Activated naive CD8-positive, alpha-beta T cell treated with anti-CD3 and anti-CD28 coated beads for 36 hours (primary cell): ENCODE results near the gene DPM1. TPM values are rescaled to one million over a fixed set of nuclear protein-coding genes. Genes with fewer than 3 reads are reported as not detected.
A peak's percentile ranks its signal among the peaks of the same experiment; 100 is the strongest.

ENCODE experiments used
- DNase-seq: peaks from one replicate; pipeline ENCODE4 v3.0.0; 2021
- H3K27ac Mint-ChIP-seq: one replicate; pipeline ENCODE4 v1.8.0; 2022; ENCODE audit warnings: mild to moderate bottlenecking, moderate library complexity, mixed read lengths
- H3K27me3 Mint-ChIP-seq: one replicate; pipeline ENCODE4 v1.8.0; 2022; ENCODE audit warnings: mild to moderate bottlenecking, mixed read lengths
- H3K36me3 Mint-ChIP-seq: one replicate; pipeline ENCODE4 v1.8.0; 2021; ENCODE audit warnings: mild to moderate bottlenecking, mixed read lengths
- H3K4me1 Mint-ChIP-seq: one replicate; pipeline ENCODE4 v1.8.0; 2021; ENCODE audit warnings: mixed read lengths
- H3K4me3 Mint-ChIP-seq: one replicate; pipeline ENCODE4 v1.8.0; 2022; ENCODE audit warnings: mild to moderate bottlenecking, moderate library complexity, mixed read lengths
- H3K9me3 Mint-ChIP-seq: one replicate; pipeline ENCODE4 v1.8.0; 2022; ENCODE audit warnings: mixed read lengths
- total RNA-seq, 2 experiments: library from RNA; stranded (reverse); gene quantifications; one replicate each; pipeline ENCODE4 v1.2.3, GENCODE V29; 2021

Gene DPM1
- total RNA-seq, result 10 to 100 TPM; 84.6 to 88.1 TPM

DNA sequence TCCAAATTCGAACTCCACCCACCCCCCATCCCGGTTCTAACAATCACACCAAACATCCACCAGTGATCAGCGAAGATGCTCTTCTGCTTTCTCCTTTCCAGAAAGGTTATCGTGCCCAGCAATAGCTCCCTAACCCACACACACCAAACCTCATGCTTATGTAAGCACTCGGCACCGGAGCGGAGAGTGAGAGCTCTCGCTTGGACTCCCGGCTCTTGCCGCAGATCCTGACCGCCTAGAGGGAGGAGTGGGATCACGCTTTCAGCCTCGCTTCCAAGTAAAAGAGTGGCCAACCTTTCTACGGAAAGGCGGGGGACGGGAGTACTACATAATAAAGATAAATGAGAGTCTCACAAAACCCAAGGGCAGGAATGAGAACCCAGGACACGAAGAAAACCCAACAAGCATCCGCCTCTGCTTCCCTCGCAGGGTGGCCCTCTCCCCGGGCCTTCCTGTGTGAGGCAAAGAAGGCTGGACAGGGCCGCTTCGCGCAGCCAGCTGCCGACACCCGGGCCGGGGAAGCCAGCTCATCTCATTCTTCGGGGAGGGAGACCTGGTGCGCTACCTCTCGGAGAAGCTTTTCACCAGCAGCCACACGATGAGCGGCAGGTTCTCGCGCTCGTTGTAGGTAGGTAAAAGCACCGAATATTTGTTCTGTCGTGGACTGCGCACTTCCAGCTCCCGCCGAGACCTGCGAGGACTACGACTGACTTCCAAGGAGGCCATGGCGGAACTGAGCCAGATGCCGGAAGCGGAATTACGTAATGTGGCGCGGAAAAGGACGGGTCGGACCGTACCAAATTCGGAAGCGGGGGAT is at the start of gene DPM1:
Gene DPM1, minus strand, starts transcription at position 735 of the 817 bp plus-strand sequence. Its CDS starts 9 bp downstream, at position 726.
- no peaks in the 10 kb centered on the region for H3K9me3 Mint-ChIP-seq
- peak within 1 kb of the TSS; percentile 94 for H3K4me3 Mint-ChIP-seq
- peaks cover 51% of the 10 kb centered on the region for H3K4me1 Mint-ChIP-seq
- peaks cover 32% of the 10 kb centered on the region for H3K36me3 Mint-ChIP-seq
- peak; percentile 83 for DNase-seq
- peak within 1 kb of the TSS; percentile 98 for H3K27ac Mint-ChIP-seq
- no peaks in the 10 kb centered on the region for H3K27me3 Mint-ChIP-seq

DNA sequence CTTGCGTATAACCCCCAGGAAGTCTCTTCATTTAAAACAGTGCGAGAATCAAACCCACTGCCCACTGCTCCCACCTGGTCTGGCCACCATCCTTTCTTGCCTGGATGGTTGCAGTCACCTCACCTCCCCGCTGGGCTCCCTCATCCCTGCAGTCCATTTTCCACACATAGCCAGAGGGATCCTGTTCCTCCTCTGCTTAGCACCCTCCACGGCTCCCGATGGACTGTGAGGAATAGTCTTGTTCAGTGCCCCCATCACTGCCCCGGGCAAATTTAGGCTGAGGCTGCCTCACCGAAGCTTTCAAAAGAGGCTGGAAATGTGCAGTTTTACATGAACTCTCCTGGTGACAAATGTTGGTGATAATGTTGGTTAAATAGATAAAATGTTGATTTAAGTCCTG is 46.9 kb upstream of the DPM1 start:
- no peak overlapping the region for H3K27ac Mint-ChIP-seq
- H3K4me3 Mint-ChIP-seq, result no peak overlapping the region
- no peaks in the 10 kb centered on the region for H3K9me3 Mint-ChIP-seq
- no peak for DNase-seq
- peaks cover 21% of the 10 kb centered on the region for H3K27me3 Mint-ChIP-seq
- no peaks in the 10 kb centered on the region for H3K36me3 Mint-ChIP-seq
- H3K4me1 Mint-ChIP-seq, result no peaks in the 10 kb centered on the region

- no peak for DNase-seq
- H3K27ac Mint-ChIP-seq, result no peak overlapping the region
- no peaks in the 10 kb centered on the region for H3K4me1 Mint-ChIP-seq
- H3K27me3 Mint-ChIP-seq, result peaks cover 22% of the 10 kb centered on the region
- H3K36me3 Mint-ChIP-seq, result no peaks in the 10 kb centered on the region
- H3K9me3 Mint-ChIP-seq, result no peaks in the 10 kb centered on the region
- no peak overlapping the region for H3K4me3 Mint-ChIP-seq
Observed at GRCh38 chr20:51004781-51005180, 46.4 kb upstream of the DPM1 start.

GRCh38 chr20:51004305-51004727 is 46.0 kb upstream of the DPM1 start:
- Mint-ChIP-seq H3K4me3 (no peak overlapping the region), H3K9me3 (no peaks in the 10 kb centered on the region), H3K36me3 (no peaks in the 10 kb centered on the region)

GRCh38 chr20:51003753-51004152 is 45.4 kb upstream of the DPM1 start:
- H3K27ac Mint-ChIP-seq, result no peak overlapping the region
- H3K36me3 Mint-ChIP-seq, result no peaks in the 10 kb centered on the region
- H3K9me3 Mint-ChIP-seq, result no peaks in the 10 kb centered on the region
- DNase-seq, result no peak
- H3K4me1 Mint-ChIP-seq, result no peaks in the 10 kb centered on the region
- H3K4me3 Mint-ChIP-seq, result no peak overlapping the region
- H3K27me3 Mint-ChIP-seq, result peaks cover 17% of the 10 kb centered on the region

More at GRCh38 chr20:51004305-51004727, 46.0 kb upstream of the DPM1 start:
- no peak for DNase-seq
- Mint-ChIP-seq H3K27me3 (peaks cover 22% of the 10 kb centered on the region), H3K27ac (no peak overlapping the region), H3K4me1 (no peaks in the 10 kb centered on the region)

- no peak overlapping the region for H3K4me3 Mint-ChIP-seq
- peaks cover 18% of the 10 kb centered on the region for H3K27me3 Mint-ChIP-seq
- no peaks in the 10 kb centered on the region for H3K9me3 Mint-ChIP-seq
- DNase-seq, result no peak
- no peaks in the 10 kb centered on the region for H3K36me3 Mint-ChIP-seq
- no peaks in the 10 kb centered on the region for H3K4me1 Mint-ChIP-seq
- no peak overlapping the region for H3K27ac Mint-ChIP-seq
Observed at GRCh38 chr20:51002633-51003032, 44.3 kb upstream of the DPM1 start.

- no peak for DNase-seq
- H3K4me3 Mint-ChIP-seq, result no peak overlapping the region
- H3K36me3 Mint-ChIP-seq, result no peaks in the 10 kb centered on the region
- peaks cover 18% of the 10 kb centered on the region for H3K27me3 Mint-ChIP-seq
- no peaks in the 10 kb centered on the region for H3K4me1 Mint-ChIP-seq
- no peaks in the 10 kb centered on the region for H3K9me3 Mint-ChIP-seq
- H3K27ac Mint-ChIP-seq, result no peak overlapping the region
Observed at GRCh38 chr20:51001430-51002265, 43.3 kb upstream of the DPM1 start.

GRCh38 chr20:50999355-50999754 is 41.0 kb upstream of the DPM1 start:
- H3K9me3 Mint-ChIP-seq, result no peaks in the 10 kb centered on the region
- H3K27me3 Mint-ChIP-seq, result peaks cover 18% of the 10 kb centered on the region
- DNase-seq, result no peak
- H3K27ac Mint-ChIP-seq, result no peak overlapping the region
- H3K4me1 Mint-ChIP-seq, result no peaks in the 10 kb centered on the region
- no peaks in the 10 kb centered on the region for H3K36me3 Mint-ChIP-seq
- no peak overlapping the region for H3K4me3 Mint-ChIP-seq

DNA sequence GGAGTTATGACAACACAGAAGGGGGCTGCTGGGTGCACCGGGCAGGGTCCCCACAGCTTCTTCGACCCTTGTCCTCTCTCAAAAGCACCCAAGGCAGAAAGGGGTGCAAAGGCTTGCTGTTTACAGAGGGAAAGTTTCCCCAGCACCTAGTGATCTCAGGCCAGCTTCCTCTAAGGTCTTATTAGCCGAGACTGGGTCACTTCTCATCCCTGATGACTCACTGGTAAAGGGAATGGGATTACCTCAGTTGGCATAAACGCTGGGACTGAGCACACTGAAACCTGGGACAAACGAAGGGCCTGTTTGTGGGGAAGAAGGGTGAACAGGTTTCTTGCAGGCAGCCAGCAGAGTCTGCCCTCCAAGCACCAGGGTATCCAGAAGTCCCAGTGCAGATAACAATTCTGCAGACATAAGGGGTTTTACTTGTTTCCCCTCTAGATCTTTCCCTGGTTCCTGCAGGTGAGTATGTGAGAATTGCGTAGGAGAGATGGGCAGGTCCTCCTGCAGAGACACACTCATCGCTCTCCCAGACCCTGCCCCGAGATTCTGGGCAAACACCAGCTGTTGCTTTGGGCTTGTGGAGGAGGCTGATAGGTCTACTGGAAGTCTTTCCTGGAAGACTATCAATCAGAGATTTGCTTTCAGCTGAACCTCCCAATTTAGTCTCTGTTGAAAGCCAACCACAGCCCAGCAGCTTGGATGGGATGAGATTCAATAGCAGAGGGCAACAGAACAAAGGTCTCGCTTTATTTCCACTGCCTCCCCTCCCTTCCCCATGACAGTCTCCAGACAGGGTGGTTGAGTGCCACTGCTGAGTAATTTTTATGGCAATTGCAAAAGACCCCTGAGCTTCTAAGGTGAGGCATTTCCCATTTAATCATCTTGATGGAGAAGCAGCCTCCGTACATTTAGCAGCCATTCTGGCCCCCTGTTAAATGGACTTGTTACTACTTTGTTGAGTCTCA is 38.9 kb upstream of the DPM1 start:
- Mint-ChIP-seq H3K36me3 (no peaks in the 10 kb centered on the region), H3K27me3 (peaks cover 15% of the 10 kb centered on the region), H3K27ac (no peak overlapping the region), H3K4me1 (no peaks in the 10 kb centered on the region), H3K4me3 (no peak overlapping the region), H3K9me3 (no peaks in the 10 kb centered on the region)
- DNase-seq, result no peak

GRCh38 chr20:50995506-50995905 is 37.2 kb upstream of the DPM1 start:
- H3K27ac Mint-ChIP-seq, result no peak overlapping the region
- peaks cover 14% of the 10 kb centered on the region for H3K27me3 Mint-ChIP-seq
- no peak overlapping the region for H3K4me3 Mint-ChIP-seq
- H3K4me1 Mint-ChIP-seq, result no peaks in the 10 kb centered on the region
- DNase-seq, result no peak
- no peaks in the 10 kb centered on the region for H3K9me3 Mint-ChIP-seq
- no peaks in the 10 kb centered on the region for H3K36me3 Mint-ChIP-seq

DNA sequence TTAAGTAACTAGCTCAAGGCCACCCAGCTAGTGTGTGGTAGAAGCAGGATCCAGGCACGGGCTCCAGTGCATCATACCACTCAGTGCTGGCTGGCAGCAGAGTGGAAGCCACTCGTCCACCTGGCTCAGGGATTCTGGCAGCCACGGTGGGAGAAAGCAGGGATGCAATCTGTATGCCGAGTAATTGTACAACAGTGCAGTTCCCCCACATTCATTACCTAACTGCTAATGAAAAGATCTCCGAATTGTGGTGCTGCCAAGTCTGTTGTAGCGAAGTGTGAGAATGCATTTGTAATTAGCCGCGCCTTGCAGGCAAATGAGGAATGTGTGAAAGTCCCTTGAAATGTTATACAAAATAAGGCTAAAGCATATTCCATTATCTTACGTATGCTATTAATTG is 35.5 kb upstream of the DPM1 start:
- Mint-ChIP-seq H3K27me3 (peaks cover 9% of the 10 kb centered on the region), H3K9me3 (no peaks in the 10 kb centered on the region), H3K36me3 (no peaks in the 10 kb centered on the region), H3K27ac (no peak overlapping the region), H3K4me1 (no peaks in the 10 kb centered on the region), H3K4me3 (no peak overlapping the region)
- DNase-seq, result no peak

- Mint-ChIP-seq H3K27ac (no peak overlapping the region), H3K27me3 (peaks cover 6% of the 10 kb centered on the region), H3K36me3 (no peaks in the 10 kb centered on the region), H3K4me3 (no peak overlapping the region), H3K9me3 (no peaks in the 10 kb centered on the region), H3K4me1 (no peaks in the 10 kb centered on the region)
- peak; percentile 61 for DNase-seq
Observed at GRCh38 chr20:50992733-50993457, 34.6 kb upstream of the DPM1 start.

DNA sequence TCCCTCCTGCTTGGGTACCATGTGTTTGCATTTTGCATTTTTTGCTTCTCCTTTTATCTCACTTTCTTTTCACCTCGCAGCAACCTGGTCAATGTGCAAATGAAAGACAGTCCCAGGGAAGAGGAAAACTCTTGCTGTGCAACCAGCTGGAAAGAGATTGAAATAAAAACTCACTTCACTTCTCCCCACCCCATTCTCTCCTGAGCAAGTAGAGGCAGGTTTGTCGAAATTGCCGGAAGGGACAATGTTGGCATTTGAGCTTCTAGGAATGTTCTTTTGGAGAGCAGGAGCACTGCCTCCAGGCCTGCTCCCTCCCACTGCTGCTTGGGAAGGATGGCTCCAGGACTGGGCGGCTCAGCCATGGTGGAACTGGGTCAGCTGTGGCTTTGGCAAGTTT is 34.0 kb upstream of the DPM1 start:
- no peaks in the 10 kb centered on the region for H3K36me3 Mint-ChIP-seq
- peaks cover 2% of the 10 kb centered on the region for H3K4me1 Mint-ChIP-seq
- no peaks in the 10 kb centered on the region for H3K9me3 Mint-ChIP-seq
- DNase-seq, result no peak
- peaks cover 11% of the 10 kb centered on the region for H3K27me3 Mint-ChIP-seq
- no peak overlapping the region for H3K4me3 Mint-ChIP-seq
- H3K27ac Mint-ChIP-seq, result no peak overlapping the region

GRCh38 chr20:50991076-50991475 is 32.7 kb upstream of the DPM1 start:
- H3K4me1 Mint-ChIP-seq, result peaks cover 2% of the 10 kb centered on the region
- no peaks in the 10 kb centered on the region for H3K36me3 Mint-ChIP-seq
- H3K4me3 Mint-ChIP-seq, result no peak overlapping the region
- H3K27ac Mint-ChIP-seq, result no peak overlapping the region
- no peaks in the 10 kb centered on the region for H3K9me3 Mint-ChIP-seq
- DNase-seq, result no peak
- H3K27me3 Mint-ChIP-seq, result peaks cover 22% of the 10 kb centered on the region
